Activated naive CD8-positive, alpha-beta T cell treated with anti-CD3 and anti-CD28 coated beads, Interleukin-2, amount 10 ng/mL, durations not matched to agents 7 days and 5 days (primary cell): ENCODE measurements around the gene PHF8. TPM values are rescaled to one million over a fixed set of nuclear protein-coding genes. Genes with fewer than 3 reads are reported as not detected.
A peak's percentile ranks its signal among the peaks of the same experiment; 100 is the strongest.

Experiments used
- ATAC-seq: fragments of 150-1000 bp; cut with Tn5 transposase; one replicate; pipeline ENCODE4 v1.10.0; 2021; ENCODE audit warnings: low read depth, moderate library complexity
- POLR2A ChIA-PET: fragments of 350-600 bp; sonication (Branson Sonifier 250); formaldehyde crosslinking; loops from one replicate; lab custom pipeline; 2021; ENCODE audit warnings: antibody characterized with exemption; lab: Charles Lee
- DNase-seq: peaks from one replicate; pipeline ENCODE4 v3.0.0; 2021
- H3K27ac Mint-ChIP-seq: one replicate; pipeline ENCODE4 v1.8.0; 2022; ENCODE audit warnings: mild to moderate bottlenecking, mixed read lengths
- H3K27me3 Mint-ChIP-seq: one replicate; pipeline ENCODE4 v1.8.0; 2022; ENCODE audit warnings: mild to moderate bottlenecking, moderate library complexity, mixed read lengths
- H3K36me3 Mint-ChIP-seq: one replicate; pipeline ENCODE4 v1.8.0; 2021; ENCODE audit warnings: mild to moderate bottlenecking, mixed read lengths
- H3K4me1 Mint-ChIP-seq: one replicate; pipeline ENCODE4 v1.8.0; 2021; ENCODE audit warnings: mixed read lengths
- H3K4me3 Mint-ChIP-seq: one replicate; pipeline ENCODE4 v1.8.0; 2022; ENCODE audit warnings: mild to moderate bottlenecking, moderate library complexity, mixed read lengths
- H3K9me3 Mint-ChIP-seq: one replicate; pipeline ENCODE4 v1.8.0; 2021; ENCODE audit warnings: mixed read lengths
- total RNA-seq, 2 experiments: library from RNA; stranded (reverse); gene quantifications; one replicate each; pipeline ENCODE4 v1.2.3, GENCODE V29; 2021

Gene PHF8
- total RNA-seq, 2 experiments from 2014 or later: 46.9 to 47.2 TPM

DNA sequence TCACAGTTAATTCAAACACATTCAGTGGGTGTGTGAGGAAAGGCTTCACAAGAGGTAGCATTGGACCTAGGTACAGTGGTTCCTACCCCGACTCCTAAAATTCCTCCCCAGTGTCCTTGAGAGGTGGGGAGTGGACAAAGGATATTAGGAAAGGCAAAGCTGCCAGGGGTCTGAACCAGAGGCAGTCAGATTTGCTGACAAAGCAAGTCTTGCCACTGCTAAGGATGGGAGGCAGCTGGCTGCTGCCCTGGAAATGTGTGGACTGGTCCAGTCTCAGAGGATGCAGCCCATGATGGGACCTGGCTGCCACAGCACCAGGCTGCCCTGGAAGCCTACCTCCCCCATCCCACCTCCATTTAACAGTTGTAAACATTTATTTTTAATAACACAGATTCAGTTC, 4.1 kb upstream of the PHF8 start:
- no peaks in the 10 kb centered on the region for H3K9me3 Mint-ChIP-seq
- no peaks in the 10 kb centered on the region for H3K36me3 Mint-ChIP-seq
- no peak overlapping the region for H3K4me3 Mint-ChIP-seq
- no peaks in the 10 kb centered on the region for H3K27me3 Mint-ChIP-seq
- H3K27ac Mint-ChIP-seq: no peak overlapping the region
- H3K4me1 Mint-ChIP-seq: peaks cover 8% of the 10 kb centered on the region
- POLR2A ChIA-PET: no interaction called here
- no peak for ATAC-seq
- no peak for DNase-seq

DNA sequence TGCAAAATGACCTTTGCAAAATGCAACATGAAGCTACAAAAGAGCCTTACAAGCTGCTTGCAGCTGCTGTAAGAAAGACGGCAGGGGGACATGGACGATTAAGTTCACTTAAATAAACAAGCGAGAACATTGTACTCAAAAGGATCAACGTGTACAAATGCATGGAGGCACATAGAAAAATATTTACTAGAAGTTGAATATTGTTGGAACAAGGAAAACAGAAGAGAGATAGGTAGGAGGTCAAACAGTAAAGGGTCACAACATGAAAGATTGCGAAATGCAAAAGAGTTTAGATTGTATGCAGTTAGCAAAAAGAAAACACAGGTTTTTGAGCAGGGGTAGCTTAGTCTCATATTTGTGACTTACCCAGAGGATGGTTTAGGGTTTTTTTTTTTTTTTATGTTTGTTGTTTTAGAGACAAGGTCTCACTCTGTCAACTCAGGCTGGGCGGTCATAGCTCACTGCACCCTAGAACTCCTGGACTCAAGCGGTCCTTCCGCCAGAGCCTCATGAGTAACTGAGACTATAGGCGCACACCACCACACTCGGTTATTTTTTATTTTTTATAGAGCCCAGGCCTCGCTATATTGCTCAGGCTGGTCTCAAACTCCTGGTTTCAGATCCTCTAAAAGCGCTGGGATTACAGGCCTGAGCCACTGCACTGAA, 1.4 kb upstream of the PHF8 start:
- peaks cover 8% of the 10 kb centered on the region for H3K4me1 Mint-ChIP-seq
- peak overlapping the region; percentile 96 for H3K27ac Mint-ChIP-seq
- DNase-seq: no peak
- no peaks in the 10 kb centered on the region for H3K36me3 Mint-ChIP-seq
- no peak for ATAC-seq
- H3K4me3 Mint-ChIP-seq: peak overlapping the region; percentile 95
- no peaks in the 10 kb centered on the region for H3K9me3 Mint-ChIP-seq
- POLR2A ChIA-PET: interaction anchor here (0.8 to 3.3 kb wide), 3 partner anchors 137 to 593 kb away, joined by 3 to 30 read pairs (median 5); partner anchors contain the start of genes FAM120C and TSR2
- no peaks in the 10 kb centered on the region for H3K27me3 Mint-ChIP-seq

DNA sequence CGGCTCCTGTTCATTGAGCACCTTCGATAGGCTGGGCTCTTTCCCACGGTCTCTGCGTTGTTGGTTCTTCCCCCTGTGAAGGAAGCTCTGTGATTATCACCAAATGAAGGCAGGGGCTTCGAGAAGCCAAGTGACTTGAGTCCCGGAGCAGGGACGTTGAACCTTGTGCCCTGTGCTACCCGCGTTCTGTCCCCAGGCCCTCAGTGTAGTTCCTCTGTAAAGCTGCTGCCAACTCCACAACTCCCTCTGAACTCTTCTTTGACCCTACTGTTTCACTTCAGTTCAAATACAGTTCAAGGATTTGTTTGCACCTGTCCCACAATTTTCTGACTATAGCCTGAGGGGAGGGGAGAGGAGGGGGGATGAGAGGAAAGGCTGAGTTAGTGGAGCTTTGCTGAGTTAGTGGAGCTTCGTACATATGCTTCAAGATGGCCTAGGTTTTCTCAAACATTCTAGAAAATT, 635 bp upstream of the PHF8 start:
- POLR2A ChIA-PET: interaction anchor here (0.6 to 3.3 kb wide), 8 partner anchors 138 to 1116 kb away, joined by 3 to 30 read pairs (median 4); partner anchors contain the start of genes APEX2, FAM120C, GNL3L and TSR2
- peaks cover 12% of the 10 kb centered on the region for H3K4me1 Mint-ChIP-seq
- no peak for DNase-seq
- H3K36me3 Mint-ChIP-seq: peaks cover 3% of the 10 kb centered on the region
- peak overlapping the region; percentile 96 for H3K27ac Mint-ChIP-seq
- ATAC-seq: no peak
- no peaks in the 10 kb centered on the region for H3K27me3 Mint-ChIP-seq
- H3K4me3 Mint-ChIP-seq: peak overlapping the region; percentile 95
- H3K9me3 Mint-ChIP-seq: no peaks in the 10 kb centered on the region

DNA sequence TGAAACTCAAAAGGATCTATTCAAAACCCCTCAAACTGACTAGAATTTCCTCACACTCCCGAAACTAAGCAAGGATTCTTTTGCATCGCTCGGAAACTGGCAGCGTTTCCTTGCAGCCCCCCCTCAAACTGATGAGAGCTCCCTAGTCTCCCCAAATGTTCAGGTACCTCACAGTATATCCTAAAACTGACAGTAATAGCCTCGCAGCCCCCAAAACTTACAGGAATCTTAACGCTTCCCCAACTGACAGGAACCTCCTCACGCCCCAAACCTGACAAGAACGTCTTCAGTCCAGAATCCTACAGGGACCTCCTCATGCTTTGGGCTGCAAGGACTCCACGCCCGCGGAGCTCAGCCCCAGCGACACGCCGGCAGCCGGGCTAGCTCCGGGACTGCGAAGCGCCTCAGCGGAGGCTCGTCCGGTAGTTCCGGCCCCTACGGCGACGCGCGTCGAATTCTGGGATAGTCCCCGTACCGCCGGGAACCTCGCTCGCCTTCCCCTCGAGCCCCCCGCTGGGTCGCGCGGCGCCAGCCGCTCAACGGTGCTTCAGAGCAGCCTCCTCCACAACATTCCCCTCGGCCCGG, 640 bp downstream of the PHF8 start:
- H3K27me3 Mint-ChIP-seq: no peaks in the 10 kb centered on the region
- H3K9me3 Mint-ChIP-seq: no peaks in the 10 kb centered on the region
- peaks cover 3% of the 10 kb centered on the region for H3K36me3 Mint-ChIP-seq
- H3K4me1 Mint-ChIP-seq: peaks cover 12% of the 10 kb centered on the region
- ATAC-seq (no peak), DNase-seq (peak; percentile 66)
- H3K27ac Mint-ChIP-seq: peak overlapping the region; percentile 96
- peak overlapping the region; percentile 95 for H3K4me3 Mint-ChIP-seq
- POLR2A ChIA-PET: interaction anchor here (1.2 to 3.3 kb wide), 4 partner anchors 139 to 596 kb away, joined by 4 to 30 read pairs (median 6); partner anchors contain the start of genes FAM120C and HUWE1

DNA sequence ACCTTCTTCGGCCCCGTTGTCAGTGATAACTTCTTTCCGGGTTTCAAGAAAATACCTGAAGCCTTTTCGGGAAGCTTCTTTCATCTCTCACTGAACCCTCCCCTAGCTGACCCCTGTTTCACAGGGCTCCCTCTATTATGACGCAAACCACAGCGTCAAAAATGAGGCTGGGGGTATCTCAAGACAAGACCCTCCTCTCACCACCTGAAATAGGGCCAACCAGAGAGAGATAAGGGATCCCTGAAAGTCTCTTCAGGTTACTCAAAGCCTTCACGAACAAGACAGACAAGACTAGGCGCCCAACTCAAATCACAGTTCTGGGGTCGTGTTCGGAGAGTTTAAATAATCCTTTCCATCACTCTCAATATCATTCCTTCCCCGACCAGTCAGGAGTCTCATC, 1.2 kb downstream of the PHF8 start:
- Mint-ChIP-seq H3K36me3 (peaks cover 3% of the 10 kb centered on the region), H3K27ac (peak overlapping the region; percentile 96), H3K4me1 (peaks cover 12% of the 10 kb centered on the region), H3K27me3 (no peaks in the 10 kb centered on the region), H3K9me3 (no peaks in the 10 kb centered on the region), H3K4me3 (peak overlapping the region; percentile 95)
- POLR2A ChIA-PET: interaction anchor here (1.2 to 3.3 kb wide), 4 partner anchors 140 to 597 kb away, joined by 4 to 30 read pairs (median 6); partner anchors contain the start of genes FAM120C and HUWE1
- DNase-seq (no peak), ATAC-seq (no peak)

DNA sequence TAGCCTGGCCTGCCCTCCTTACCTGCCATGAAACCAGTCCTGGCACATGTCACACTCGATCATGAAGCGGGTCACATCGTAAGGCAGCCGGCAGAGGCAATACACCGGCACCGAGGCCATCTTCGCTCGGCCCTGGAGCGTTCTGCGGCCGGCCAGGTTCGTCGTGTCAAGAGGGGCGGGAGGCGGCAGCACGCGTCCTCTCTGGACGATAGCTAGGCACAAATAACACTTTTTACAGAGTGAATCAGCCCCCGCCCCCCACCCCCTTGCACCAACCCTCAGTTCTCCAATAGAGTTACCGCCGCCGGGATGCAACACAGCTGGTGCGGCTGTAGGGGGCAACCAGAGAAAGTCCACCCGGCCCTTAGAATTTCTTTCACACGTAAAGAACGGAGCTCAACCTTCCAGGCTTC, 1.7 kb downstream of the PHF8 start:
- Mint-ChIP-seq H3K27me3 (no peaks in the 10 kb centered on the region), H3K9me3 (no peaks in the 10 kb centered on the region), H3K27ac (peak overlapping the region; percentile 96), H3K36me3 (peaks cover 3% of the 10 kb centered on the region), H3K4me3 (peak overlapping the region; percentile 95), H3K4me1 (peaks cover 12% of the 10 kb centered on the region)
- POLR2A ChIA-PET: interaction anchor here (1.2 to 3.3 kb wide), 3 partner anchors 140 to 597 kb away, joined by 4 to 30 read pairs (median 7); partner anchors contain the start of gene FAM120C
- peak; percentile 37 for DNase-seq
- ATAC-seq: no peak

DNA sequence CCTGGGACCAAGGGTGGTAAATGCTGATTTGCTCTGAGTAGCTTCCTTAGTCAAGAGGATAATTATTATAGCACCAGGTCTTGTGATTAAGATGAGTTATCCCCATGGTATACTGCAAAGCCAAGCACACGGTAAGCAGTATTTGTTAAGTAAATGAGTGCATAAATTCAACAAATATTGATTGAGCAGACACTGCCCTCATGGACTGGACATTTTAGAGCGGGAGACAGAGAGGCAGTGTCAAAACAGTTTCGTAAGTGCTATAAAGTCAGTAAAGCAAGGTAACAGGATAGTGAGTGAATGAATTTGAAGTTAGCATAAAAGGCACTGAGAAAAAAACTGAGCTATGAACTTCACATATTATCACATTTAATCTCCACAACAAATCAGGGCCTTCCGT, 13.9 kb downstream of the PHF8 start:
- H3K4me3 Mint-ChIP-seq: no peak overlapping the region
- no peaks in the 10 kb centered on the region for H3K9me3 Mint-ChIP-seq
- no peak for DNase-seq
- ATAC-seq: no peak
- no peaks in the 10 kb centered on the region for H3K27me3 Mint-ChIP-seq
- peaks cover 5% of the 10 kb centered on the region for H3K4me1 Mint-ChIP-seq
- peaks cover 35% of the 10 kb centered on the region for H3K36me3 Mint-ChIP-seq
- POLR2A ChIA-PET: no interaction called here
- no peak overlapping the region for H3K27ac Mint-ChIP-seq

DNA sequence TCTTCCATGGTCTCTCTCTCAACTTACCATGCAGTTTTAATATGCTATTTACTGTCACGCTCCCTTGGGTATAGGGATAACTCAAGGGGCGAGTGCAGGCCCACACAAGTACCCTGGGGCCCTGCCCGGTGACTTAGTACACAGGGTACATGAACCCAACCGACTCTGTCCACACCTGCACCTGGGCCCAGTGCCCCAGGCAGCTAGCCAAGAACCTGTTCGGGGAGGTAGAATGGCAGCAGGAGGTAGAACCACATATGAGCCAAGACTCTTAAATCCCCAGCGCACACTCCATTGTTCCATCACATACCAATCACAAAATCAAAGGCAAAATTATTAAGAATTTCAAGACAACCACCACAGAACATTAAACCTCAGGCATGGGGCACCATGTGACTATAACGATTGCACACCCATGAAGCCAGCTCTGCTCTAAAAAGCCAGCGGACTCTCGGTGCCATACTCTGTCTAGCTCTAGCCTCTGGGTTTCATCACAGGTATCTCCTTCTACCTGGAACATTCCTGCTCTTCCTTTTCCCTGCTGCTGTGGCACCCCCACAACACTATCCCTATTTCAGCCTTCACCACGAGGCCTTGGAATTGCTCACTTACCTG, 14.6 kb downstream of the PHF8 start:
- Mint-ChIP-seq H3K4me1 (peaks cover 6% of the 10 kb centered on the region), H3K27me3 (no peaks in the 10 kb centered on the region), H3K27ac (no peak overlapping the region), H3K4me3 (no peak overlapping the region), H3K9me3 (no peaks in the 10 kb centered on the region), H3K36me3 (peaks cover 34% of the 10 kb centered on the region)
- POLR2A ChIA-PET: no interaction called here
- DNase-seq (no peak), ATAC-seq (no peak)

DNA sequence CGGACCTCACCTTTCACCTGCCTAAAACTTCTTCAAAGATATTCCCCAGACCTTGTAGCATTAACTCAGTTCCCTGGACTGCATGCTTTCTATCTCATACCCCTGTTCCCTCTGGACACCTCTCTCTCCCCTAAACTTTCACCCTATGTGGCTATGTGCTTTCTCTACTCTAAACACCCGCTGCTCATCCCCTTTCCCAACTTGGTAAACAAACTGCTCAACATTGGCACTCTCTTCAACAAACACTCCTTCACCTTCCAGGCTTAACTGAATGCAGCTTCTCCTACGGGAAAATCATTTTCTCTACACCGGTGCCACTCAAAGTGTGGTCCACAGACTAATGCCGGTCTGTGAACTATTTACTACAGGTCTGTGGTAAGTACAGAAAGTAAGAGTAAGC, 19.9 kb downstream of the PHF8 start:
- H3K4me3 Mint-ChIP-seq: no peak overlapping the region
- H3K36me3 Mint-ChIP-seq: peaks cover 28% of the 10 kb centered on the region
- H3K4me1 Mint-ChIP-seq: peaks cover 6% of the 10 kb centered on the region
- H3K27ac Mint-ChIP-seq: no peak overlapping the region
- H3K27me3 Mint-ChIP-seq: no peaks in the 10 kb centered on the region
- DNase-seq: no peak
- ATAC-seq: no peak
- POLR2A ChIA-PET: no interaction called here
- no peaks in the 10 kb centered on the region for H3K9me3 Mint-ChIP-seq

DNA sequence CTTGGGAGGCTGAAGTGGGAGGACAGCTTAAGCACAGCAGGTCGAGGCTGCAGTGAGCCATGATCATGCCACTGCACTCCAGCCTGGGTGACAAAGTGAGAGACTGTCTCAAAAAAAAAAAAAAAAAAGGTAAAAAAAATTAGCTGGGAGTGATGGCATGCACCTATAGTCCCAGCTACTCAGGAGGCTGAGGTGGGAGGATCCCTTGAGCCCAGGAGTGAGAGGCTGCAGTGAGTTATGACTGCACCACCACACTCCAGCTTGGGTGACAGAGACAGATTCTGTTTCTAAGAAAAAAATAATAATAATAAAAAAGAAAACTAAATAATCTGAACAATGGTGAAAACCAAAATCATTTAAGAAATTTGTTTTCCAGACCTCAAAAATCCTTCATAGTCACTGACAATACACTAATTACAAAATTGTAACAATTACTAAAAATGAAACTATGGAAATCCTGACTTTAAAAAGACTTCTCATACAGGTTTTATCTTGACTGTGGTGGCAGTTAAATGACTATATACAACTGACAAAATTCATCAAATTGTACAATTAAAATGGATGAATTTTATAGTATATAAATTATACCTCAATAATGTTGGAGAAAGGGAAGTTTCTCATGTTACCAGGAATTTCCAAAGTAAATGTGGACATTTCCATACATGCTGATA, 31.3 kb downstream of the PHF8 start:
- POLR2A ChIA-PET: no interaction called here
- Mint-ChIP-seq H3K4me3 (no peak overlapping the region), H3K4me1 (peaks cover 9% of the 10 kb centered on the region), H3K27ac (no peak overlapping the region), H3K36me3 (peaks cover 30% of the 10 kb centered on the region), H3K9me3 (no peaks in the 10 kb centered on the region), H3K27me3 (no peaks in the 10 kb centered on the region)
- no peak for ATAC-seq
- no peak for DNase-seq

DNA sequence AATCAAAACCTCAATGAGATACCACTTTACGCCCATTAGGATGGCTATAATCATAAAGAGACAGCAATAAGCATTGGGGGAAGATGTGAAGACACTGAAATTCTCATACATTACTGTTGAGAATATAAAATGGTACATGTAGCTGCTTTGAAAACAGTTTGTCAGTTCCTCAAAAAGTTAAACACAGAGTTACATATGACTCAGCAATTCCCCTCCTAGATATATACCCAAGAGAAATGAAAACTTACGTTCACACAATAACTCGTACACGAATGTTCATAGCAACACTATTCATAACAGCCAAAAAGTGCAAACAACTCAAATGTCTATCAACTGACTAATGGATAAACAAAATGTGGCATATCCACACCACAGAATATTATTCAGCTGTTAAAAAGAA, 36.6 kb downstream of the PHF8 start:
- no peaks in the 10 kb centered on the region for H3K9me3 Mint-ChIP-seq

DNA sequence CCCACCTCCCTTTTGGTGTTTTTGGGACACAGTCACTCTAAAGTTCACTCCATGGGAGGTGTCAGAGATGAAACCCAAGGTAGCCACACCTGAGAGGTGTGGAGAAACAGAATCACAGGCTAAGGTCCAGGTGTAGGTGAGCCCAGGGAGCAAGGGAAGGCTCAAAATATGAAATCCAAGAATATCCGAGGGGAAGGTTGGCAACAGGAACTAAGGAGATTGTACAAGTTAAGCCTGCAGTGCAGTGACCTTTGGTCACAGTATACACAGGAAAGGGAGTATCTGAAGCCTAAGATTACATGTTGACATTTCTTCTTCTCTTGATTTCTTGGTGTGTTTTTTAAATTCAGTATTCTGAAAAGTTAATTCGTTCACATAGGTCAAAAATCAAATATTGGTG, 46.5 kb downstream of the PHF8 start:
- POLR2A ChIA-PET: no interaction called here
- ATAC-seq (no peak), DNase-seq (no peak)
- H3K27me3 Mint-ChIP-seq: no peaks in the 10 kb centered on the region
- no peak overlapping the region for H3K4me3 Mint-ChIP-seq
- H3K27ac Mint-ChIP-seq: no peak overlapping the region
- H3K4me1 Mint-ChIP-seq: no peaks in the 10 kb centered on the region
- H3K9me3 Mint-ChIP-seq: no peaks in the 10 kb centered on the region
- peaks cover 14% of the 10 kb centered on the region for H3K36me3 Mint-ChIP-seq

More for the DNA sequence above, 36.6 kb downstream of the PHF8 start:
- POLR2A ChIA-PET: no interaction called here
- Mint-ChIP-seq H3K27me3 (no peaks in the 10 kb centered on the region), H3K4me1 (no peaks in the 10 kb centered on the region), H3K4me3 (no peak overlapping the region), H3K36me3 (peaks cover 26% of the 10 kb centered on the region), H3K27ac (no peak overlapping the region)
- DNase-seq (no peak), ATAC-seq (no peak)

DNA sequence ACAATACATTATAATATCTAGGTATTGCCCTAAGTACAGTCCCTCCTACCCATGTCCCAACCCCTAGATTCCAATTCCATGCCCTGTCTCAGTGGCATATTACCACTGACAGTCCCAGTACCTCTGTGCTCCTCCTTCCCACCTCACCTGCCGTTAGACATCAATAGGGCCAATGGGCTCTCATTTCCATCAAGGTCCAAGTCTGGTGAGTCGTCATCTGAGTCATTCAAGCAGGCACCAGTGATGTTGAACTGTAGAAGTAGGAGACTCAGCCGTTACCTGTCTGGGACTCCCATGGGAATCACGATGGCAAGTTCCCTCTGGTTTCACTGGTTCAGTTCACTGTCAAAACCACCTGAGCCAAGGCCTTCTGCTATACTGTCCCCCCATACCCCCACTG, 51.7 kb downstream of the PHF8 start:
- H3K4me3 Mint-ChIP-seq: no peak overlapping the region
- H3K36me3 Mint-ChIP-seq: peaks cover 21% of the 10 kb centered on the region
- no peak for ATAC-seq

More for the DNA sequence above, 51.7 kb downstream of the PHF8 start:
- POLR2A ChIA-PET: no interaction called here
- Mint-ChIP-seq H3K4me1 (no peaks in the 10 kb centered on the region), H3K27me3 (no peaks in the 10 kb centered on the region), H3K27ac (no peak overlapping the region), H3K9me3 (no peaks in the 10 kb centered on the region)
- DNase-seq: no peak
